ENCODE measurements around the gene POLR2F. TPM values are rescaled to one million over a fixed set of nuclear protein-coding genes. Genes with fewer than 3 reads are reported as not detected.
A peak's percentile ranks its signal among the peaks of the same experiment; 100 is the strongest.

POLR2F gene
- total RNA-seq, 1 experiment from 2014 or later, result 68.1 TPM

DNA sequence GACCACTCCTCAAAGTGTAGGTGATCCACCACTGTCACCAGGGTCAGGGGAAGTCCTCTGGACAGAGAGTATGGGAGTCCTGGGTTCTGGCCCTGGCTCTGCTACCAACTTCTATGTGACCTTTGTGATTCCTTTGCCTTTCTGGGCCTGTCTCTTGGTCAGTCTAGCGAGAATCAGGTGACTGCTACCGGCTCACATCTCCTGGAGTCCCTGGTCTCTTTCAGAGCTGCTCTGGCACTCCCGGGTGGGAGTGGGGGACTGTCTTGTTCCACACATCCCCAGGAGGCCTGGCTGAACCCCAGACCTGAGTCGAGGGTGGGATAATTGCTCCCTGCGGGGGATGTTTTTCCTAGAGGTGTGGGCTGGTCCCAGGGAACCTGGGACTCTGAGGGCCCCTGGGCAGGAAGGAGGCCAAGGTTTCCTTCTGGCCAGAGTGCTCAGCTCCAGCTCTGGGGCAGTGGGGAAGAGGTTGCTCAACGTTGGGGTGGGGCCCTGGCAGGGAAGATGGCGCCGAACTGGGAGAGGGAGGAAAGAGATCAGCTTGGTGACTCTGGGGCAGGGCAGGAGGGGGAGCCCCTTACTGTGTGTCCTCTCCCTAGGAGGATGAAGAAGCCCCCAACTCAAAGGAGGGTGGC lies 28.8 kb downstream of the POLR2F start:
- DNase-seq (ENCODE audit: low spot score), result no peak

DNA sequence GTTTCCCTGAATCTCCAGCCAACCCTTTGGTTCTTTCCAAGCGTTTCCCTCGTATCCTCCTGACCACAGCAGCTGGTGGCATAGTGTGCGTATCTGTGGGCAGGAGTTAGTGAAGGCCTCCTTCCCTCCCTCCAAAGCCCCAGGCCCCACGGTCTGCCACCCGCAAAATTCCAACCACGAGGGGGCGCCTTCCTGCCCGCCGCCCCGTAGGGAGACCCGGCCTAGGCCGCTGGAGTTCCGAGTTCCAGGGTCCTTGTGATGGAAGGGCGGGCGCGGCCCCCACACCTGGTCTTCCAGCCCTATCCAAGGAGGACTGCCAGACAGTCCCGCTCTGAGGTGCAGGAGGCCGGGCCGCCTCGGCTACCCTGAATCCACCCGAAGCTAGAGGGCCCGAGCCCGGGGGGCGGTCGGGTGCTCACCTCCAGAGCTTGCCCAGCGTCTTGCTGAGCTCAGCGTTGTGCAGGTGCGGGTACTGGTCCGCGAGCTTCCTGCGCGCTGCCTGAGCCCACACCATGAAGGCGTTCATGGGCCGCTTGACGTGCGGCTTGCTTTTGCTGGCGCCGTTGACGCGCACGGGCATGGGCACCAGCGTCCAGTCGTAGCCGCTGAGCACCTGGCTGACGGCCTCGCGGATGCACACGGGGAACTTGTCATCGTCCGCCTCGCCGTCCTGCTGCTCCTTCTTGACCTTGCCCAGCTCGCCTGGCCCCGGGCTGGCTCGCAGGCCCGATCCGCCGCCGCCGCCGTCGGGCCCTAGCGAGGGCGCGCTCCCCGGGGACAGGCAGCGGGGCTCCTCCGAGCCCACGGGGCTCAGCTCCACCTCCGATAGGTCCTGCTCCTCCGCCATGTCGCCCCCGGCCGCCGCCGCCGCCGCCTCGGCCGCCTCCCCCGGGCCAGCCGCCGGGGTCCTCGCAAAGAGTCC lies 29.7 kb downstream of the POLR2F start:
- no peak for DNase-seq (ENCODE audit: low spot score)

GRCh38 chr22:37983860-37984791 lies 30.6 kb downstream of the POLR2F start, which contains the start of gene SOX10:
SOX10 (minus strand) TSS chr22:37984555; CDS start chr22:37983784, 771 bp downstream.
- no peak for DNase-seq (ENCODE audit: low spot score)

GRCh38 chr22:37985050-37985585 lies 31.6 kb downstream of the POLR2F start:
- DNase-seq (ENCODE audit: low spot score), result no peak

DNA sequence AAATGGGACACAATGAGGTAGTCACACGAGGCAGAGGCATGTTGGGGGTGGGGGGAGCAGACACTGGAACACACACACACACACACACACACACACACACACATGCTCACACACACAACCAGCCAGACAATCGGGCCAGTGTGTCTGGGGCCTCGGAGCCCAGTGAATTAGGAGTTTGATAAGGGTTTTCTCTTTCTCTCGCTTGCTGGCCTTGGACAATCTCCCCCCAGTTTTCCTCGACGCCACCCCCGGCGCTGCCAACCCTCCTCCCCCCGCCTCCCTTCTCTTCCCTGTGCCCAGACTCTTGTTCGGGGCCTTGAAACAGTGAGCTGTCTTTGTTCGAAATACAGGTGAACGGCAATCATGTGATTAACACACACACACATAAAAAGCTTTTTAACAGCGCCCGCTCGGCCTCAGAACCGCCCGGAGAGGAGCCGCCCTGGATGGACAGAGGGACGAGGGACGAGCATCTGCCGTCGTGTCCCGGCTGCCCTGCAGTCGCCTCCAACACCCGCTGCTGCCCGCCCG lies 32.3 kb downstream of the POLR2F start:
- no peak for DNase-seq (ENCODE audit: low spot score)

DNA sequence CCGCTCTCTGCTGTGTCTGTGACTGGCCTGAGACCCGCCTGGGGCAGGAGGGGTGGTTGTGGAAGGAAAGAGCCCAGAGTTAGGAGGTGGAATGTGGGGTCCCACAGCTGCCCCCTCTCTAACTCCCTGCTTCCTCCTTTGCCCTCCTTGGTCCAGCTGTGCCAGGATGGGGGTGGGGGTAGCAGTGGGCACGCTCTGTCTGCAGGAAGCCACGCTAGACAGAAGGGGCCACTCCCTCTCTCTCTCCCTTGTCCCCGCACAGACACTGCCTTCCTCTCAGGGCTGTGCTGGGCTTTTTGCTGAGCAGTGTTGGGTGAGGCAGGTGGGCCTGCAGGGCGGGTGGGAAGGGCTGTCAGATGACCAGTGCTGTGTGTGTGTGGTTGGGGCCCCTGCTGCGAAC lies 32.9 kb downstream of the POLR2F start:
- no peak for DNase-seq (ENCODE audit: low spot score)

DNA sequence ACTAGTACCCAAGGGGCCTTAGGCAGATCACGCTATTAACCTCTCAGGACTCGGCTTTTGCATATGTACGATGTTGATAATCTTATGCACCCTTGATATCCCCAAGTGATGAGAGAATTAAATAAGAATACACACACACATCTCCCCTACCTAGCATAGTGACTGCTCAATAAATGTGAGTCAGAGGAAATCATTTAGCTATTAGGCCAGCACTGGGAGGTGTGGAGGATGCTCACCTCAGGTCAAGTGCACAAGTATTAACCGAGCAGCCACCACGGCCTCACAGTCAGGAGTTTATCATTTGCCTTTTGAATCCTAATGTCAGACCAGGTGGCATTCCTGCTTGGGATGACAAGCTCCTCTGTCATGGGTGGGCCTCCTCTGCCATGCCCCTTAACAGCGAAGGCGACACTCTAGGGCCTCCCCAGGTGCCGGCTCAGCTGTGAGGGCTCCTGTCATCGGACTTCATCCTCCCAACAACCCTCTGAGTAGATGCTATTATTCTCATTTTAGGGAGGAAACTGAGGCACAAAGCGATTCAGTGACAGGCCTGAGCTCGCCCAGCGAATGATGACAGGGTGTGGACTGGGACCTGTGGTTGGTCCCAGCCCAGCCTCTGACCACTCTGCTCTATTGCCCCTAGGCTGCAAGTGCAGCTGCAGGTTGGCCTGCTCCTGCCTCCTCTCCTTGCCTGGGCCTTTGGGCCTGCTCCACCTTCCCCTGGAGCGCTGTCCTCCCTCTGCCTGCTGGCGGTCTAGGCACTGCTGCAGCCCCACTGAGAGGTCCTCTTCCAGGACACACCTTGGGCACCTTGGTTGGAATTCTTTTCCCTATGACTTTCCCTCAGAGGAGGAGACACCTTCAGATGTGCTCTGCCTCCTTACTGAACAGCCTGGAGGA lies 35.9 kb downstream of the POLR2F start:
- DNase-seq (ENCODE audit: low spot score), result no peak

GRCh38 chr22:37990301-37990700 lies 36.8 kb downstream of the POLR2F start:
- no peak for DNase-seq (ENCODE audit: low spot score)

- no peak for DNase-seq (ENCODE audit: low spot score)
Observed at GRCh38 chr22:37990862-37991261, 37.4 kb downstream of the POLR2F start.

- no peak for DNase-seq (ENCODE audit: low spot score)
Observed at GRCh38 chr22:37991731-37992442, 38.4 kb downstream of the POLR2F start.

DNA sequence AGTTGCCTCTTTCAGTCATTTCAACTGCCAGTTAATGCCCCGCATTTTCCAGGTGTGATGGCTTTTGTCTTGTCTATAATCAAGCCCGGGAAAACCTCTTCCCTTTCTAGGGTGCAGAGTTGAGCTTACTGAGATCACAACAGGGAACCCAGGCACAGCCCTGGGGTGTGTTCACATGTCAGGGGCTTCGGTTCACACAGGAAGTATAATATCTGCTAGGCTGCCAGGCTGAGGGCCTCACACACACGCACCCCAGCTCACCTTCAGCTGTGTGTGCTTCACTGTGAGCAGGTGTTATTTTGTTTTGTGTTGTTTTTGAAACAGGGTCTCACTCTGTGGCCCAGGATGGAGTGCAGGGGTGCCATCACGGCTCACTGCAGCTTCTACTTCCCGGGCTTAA lies 40.5 kb downstream of the POLR2F start:
- no peak for DNase-seq (ENCODE audit: low spot score)

DNA sequence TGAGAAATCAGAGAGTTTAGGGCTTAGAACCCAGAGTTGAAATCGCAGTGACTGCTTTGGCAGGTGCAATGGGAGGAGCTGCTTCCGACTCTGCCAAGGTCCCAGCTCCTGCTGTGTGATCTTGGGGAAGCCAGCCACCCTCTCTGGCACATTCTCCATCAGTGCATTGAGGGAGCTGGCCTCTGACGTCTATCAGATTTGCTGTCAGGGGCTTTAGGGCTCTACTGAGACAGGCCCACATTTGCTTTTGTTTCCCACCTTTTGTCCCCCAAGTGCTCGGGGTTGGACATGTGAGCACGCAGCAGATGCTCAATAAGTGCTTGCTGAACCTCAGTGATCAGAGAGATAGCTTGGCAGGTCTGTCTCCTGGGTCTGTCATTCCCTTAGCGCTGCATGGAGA lies 41.5 kb downstream of the POLR2F start:
- DNase-seq (ENCODE audit: low spot score), result no peak

- DNase-seq (ENCODE audit: low spot score), result no peak
Observed at GRCh38 chr22:37995460-37995859, 42.0 kb downstream of the POLR2F start.

- DNase-seq (ENCODE audit: low spot score), result no peak
Observed at GRCh38 chr22:37996079-37996478, 42.6 kb downstream of the POLR2F start.

- no peak for DNase-seq (ENCODE audit: low spot score)
Observed at GRCh38 chr22:37996515-37997246, 43.2 kb downstream of the POLR2F start.

DNA sequence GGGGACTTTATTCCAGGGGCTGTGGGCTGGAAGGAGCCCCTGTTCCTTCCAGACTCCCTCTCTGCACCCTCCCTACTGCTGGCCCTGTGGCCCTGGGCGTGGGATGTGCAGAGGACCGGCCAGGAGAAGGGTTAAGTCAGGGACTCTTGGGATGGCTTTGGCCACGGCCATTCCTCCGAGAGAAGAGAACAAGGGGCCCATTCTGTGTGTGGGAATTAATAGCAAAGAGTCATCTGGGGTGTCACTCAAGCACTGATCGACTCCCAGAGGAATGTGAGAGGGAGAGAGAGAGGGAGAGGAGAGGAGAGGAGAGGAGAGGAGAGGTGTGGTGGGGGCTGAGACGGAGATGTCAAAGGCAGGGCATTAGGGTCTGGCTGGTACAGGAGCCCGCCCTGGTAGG lies 45.0 kb downstream of the POLR2F start:
- DNase-seq (ENCODE audit: low spot score), result peak; percentile 7

- DNase-seq (ENCODE audit: low spot score), result peak; percentile 14
Observed at GRCh38 chr22:37999236-37999635, 45.7 kb downstream of the POLR2F start.

DNA sequence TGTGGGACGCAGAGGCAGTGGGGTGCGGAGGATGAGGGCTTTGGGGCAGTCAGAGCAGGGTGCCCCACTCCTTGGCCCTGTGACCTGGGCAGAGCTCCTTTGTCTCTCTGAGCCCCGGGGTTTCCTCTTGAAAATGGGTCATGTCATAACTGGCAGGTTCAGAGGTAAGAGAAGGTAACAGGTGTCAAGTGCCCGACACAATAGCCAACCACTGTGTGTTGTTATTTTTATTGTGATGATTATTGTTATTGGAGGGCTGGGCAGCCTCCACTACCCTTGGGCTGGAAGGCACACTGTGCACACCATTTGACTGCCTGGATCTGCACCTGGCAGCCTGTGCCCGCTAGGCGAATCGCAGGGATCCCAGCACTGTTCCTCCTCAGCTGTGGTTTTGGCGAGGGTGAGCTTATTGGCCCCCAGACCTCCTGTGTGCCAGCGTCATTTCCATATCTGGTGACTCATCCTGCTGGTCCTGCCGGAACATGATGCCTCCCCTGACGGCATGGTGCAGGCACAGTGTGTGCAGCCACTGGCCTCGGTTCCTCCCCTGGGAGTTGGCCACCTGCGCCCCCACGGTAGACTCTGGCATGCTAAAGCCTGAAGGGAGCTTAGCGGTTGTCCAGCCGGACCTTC lies 46.3 kb downstream of the POLR2F start:
- peak; percentile 82 for DNase-seq (ENCODE audit: low spot score)

Data from A172 (cell line).